Ovary (tissue), 9 donors: ENCODE results near the gene MED27. TPM values are rescaled to one million over a fixed set of nuclear protein-coding genes. Genes with fewer than 3 reads are reported as not detected.

Experiments used
- DNase-seq, 5 donors: peaks; one replicate each; pipeline ENCODE4 v3.0.0-alpha.2; 2019 to 2020
- H3K27ac ChIP-seq, 2 donors: fragments of 200-600 bp; one replicate each; pipeline versions ENCODE4 v1.5.1 to v1.8.0; 2019 to 2022
- H3K27me3 ChIP-seq: fragments of 200-600 bp; one replicate; pipeline ENCODE4 v1.8.0; 2022
- H3K36me3 ChIP-seq: fragments of 200-600 bp; sonication (generic); one replicate; pipeline ENCODE4 v1.5.1; 2019
- H3K4me1 ChIP-seq: one replicate; pipeline ENCODE4 v1.8.1; 2013; ENCODE audit warnings: mild to moderate bottlenecking, moderate library complexity; ENCODE audit not compliant: insufficient read depth
- H3K4me3 ChIP-seq: fragments of 200-600 bp; sonication (generic); one replicate; pipeline ENCODE4 v1.5.1; 2017
- H3K9me3 ChIP-seq, 2 donors: fragments of 200-600 bp in 1 of 2; sonication (generic) in 1 of 2; one replicate each; pipeline versions ENCODE4 v1.5.1 to v1.8.1; 2013 to 2019; ENCODE audit warnings: mild to moderate bottlenecking in 1 of 2, moderate library complexity in 1 of 2
- EP300 ChIP-seq: sonication (generic); formaldehyde crosslinking; IDR thresholded peaks from one replicate; pipeline ENCODE4 v1.6.1; 2017; ENCODE audit warnings: antibody characterized with exemption
- POLR2A ChIP-seq: fragments of 450-650 bp; IDR thresholded peaks from one replicate; pipeline ENCODE4 v1.6.1; 2017; ENCODE audit warnings: antibody characterized with exemption, mild to moderate bottlenecking, moderate library complexity
- WGBS, 3 donors: extraction: QIAGEN DNeasy Blood & Tissue Kit in 1 of 3; methylation state at CpG; one replicate each; pipeline versions ENCODE4 v1.1.5 to v1.1.7; 2013 to 2017; 5-methylcytosine and 5-hydroxymethylcytosine counted together
- intact Hi-C, 4 donors: fragments of 100-400 bp; cut with DNase I; formaldehyde crosslinking; loops; one replicate each; pipeline versions ENCODE4 v1.11.0 to v1.15.1; 2022 to 2023
- polyA plus RNA-seq, 2 donors: library from polyadenylated mRNA; stranded (reverse); fragments of 200-250 nt in 1 of 2; fragments of 350-450 nt in 1 of 2; fragmentation: Illumina TruSeq in 1 of 2; extraction: RNeasy Lipid Tissue Mini Kit (QIAGEN cat#74804) in 1 of 2; gene quantifications; one replicate each; pipeline ENCODE4 v1.2.3, GENCODE V29; 2013 to 2014
- total RNA-seq, 7 donors: library from RNA; depleted of rRNA in 2 of 7; stranded (reverse); fragments of >200 nt in 2 of 7; fragmentation: NEBNext Ultra II Directional in 3 of 7; extraction: Animal tissue kit (Norgen Biotek cat#: 25700) in 3 of 7; gene quantifications; one replicate each; pipeline versions ENCODE4 v1.1.0 to v1.2.4, GENCODE V29; 2016 to 2023
- TF ChIP-seq, protein P1 (sequence below), 3 donors: fragments of 450-650 bp in 2 of 3; fragments of 200-600 bp in 1 of 3; IDR thresholded peaks; one replicate each; pipeline versions ENCODE4 v1.5.1 to v1.8.0; 2016 to 2022; ENCODE audit warnings: antibody characterized with exemption in 3 of 3, mild to moderate bottlenecking in 1 of 3
- donor health status: DM: no; HTN: no; CAD: no; lungs with moderate emphysema.
- donor health status: DM: no; HTN: no; CAD: no.
- donor health status: Bipolar disorder and iron deficiency.
- donor health status: DM: yes; HTN: yes; CAD: no.
- donor health status: DM: no; HTN: no; CAD: no.
- donor health status: DM: yes; HTN: yes; CAD: no.

MED27 gene
- total and polyA plus RNA-seq, 9 donors = 7.6 to 24.9 (median 17.4) TPM

- intact Hi-C loops = no loop called here
- H3K36me3 ChIP-seq = no peaks in the 10 kb centered on the region
- 93 to 96% (median 94%) methylated on average over 4 of the region's 4 CpGs for WGBS, 3 donors
These were observed 114.6 kb downstream of the MED27 start for GRCh38 chr9:131965103-131965502.

GRCh38 chr9:131963072-131964030 is 116.3 kb downstream of the MED27 start:
- TF ChIP-seq POLR2A (no peak), EP300 (no peak)
- TF ChIP-seq, protein P1, sequence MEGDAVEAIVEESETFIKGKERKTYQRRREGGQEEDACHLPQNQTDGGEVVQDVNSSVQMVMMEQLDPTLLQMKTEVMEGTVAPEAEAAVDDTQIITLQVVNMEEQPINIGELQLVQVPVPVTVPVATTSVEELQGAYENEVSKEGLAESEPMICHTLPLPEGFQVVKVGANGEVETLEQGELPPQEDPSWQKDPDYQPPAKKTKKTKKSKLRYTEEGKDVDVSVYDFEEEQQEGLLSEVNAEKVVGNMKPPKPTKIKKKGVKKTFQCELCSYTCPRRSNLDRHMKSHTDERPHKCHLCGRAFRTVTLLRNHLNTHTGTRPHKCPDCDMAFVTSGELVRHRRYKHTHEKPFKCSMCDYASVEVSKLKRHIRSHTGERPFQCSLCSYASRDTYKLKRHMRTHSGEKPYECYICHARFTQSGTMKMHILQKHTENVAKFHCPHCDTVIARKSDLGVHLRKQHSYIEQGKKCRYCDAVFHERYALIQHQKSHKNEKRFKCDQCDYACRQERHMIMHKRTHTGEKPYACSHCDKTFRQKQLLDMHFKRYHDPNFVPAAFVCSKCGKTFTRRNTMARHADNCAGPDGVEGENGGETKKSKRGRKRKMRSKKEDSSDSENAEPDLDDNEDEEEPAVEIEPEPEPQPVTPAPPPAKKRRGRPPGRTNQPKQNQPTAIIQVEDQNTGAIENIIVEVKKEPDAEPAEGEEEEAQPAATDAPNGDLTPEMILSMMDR (IDR thresholded peaks at IDR 0.05) = no peak
- H3K27ac ChIP-seq = no peak overlapping the region
- 69 to 78% (median 73%) methylated on average over 12 of the region's 12 CpGs for WGBS, 3 donors
- H3K9me3 ChIP-seq = no peaks in the 10 kb centered on the region
- H3K27me3 ChIP-seq = no peaks in the 10 kb centered on the region
- no peak for DNase-seq
- intact Hi-C loops = no loop called here
- H3K36me3 ChIP-seq = no peaks in the 10 kb centered on the region
- H3K4me1 ChIP-seq = no peaks in the 10 kb centered on the region
- no peak overlapping the region for H3K4me3 ChIP-seq

More at GRCh38 chr9:131965103-131965502, 114.6 kb downstream of the MED27 start:
- H3K4me1 ChIP-seq = no peaks in the 10 kb centered on the region
- no peak for DNase-seq
- no peaks in the 10 kb centered on the region for H3K9me3 ChIP-seq
- H3K4me3 ChIP-seq = no peak overlapping the region
- H3K27ac ChIP-seq = no peak overlapping the region
- TF ChIP-seq POLR2A = no peak
- TF ChIP-seq, protein P1 (IDR thresholded peaks at IDR 0.05) = no peak
- TF ChIP-seq EP300 = no peak
- no peaks in the 10 kb centered on the region for H3K27me3 ChIP-seq

GRCh38 chr9:131961496-131961880 is 118.2 kb downstream of the MED27 start:
- no peak overlapping the region for H3K27ac ChIP-seq
- H3K9me3 ChIP-seq = no peaks in the 10 kb centered on the region
- no peak overlapping the region for H3K4me3 ChIP-seq
- no peaks in the 10 kb centered on the region for H3K27me3 ChIP-seq
- intact Hi-C loops = no loop called here
- DNase-seq = no peak
- H3K4me1 ChIP-seq = no peaks in the 10 kb centered on the region
- 93 to 96% (median 95%) methylated on average over 6 of the region's 6 CpGs for WGBS, 3 donors
- TF ChIP-seq EP300 = no peak
- TF ChIP-seq, protein P1 (IDR thresholded peaks at IDR 0.05) = no peak
- no peak for TF ChIP-seq POLR2A
- H3K36me3 ChIP-seq = no peaks in the 10 kb centered on the region

DNA sequence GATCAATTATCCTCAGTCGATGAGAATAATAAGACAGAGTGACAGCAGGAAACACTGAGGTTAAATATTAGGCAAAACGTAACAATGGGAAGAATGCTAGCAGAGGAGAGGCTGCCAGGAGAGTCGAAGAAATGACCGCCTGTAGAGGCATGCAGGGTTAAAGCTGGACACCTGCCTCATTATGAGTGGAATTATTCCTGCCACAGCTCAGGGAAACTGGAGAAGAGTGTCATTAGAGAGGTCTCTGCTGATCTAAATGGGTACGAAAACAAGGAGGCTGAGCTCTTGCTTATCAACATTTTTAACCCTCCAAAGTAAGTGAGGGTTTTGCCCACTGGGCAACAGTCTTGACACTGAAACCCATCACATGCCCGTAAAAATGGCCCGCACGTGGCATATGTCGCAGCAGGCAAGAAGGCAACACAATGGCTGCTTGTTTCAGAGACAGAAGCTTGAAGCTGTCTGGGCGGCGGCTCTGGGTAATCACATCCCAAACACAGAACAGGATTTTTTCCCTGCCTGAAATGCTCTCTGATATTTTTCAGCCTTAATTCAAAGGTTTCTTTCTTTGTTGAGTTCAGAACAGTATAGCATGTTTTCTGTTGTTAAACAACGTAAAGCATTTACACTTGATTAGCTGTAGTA is 118.7 kb downstream of the MED27 start:
- Histone ChIP-seq H3K9me3 (no peaks in the 10 kb centered on the region), H3K36me3 (no peaks in the 10 kb centered on the region), H3K27me3 (no peaks in the 10 kb centered on the region), H3K4me3 (no peak overlapping the region), H3K4me1 (no peaks in the 10 kb centered on the region), H3K27ac (no peak overlapping the region)
- no peak for DNase-seq
- TF ChIP-seq POLR2A (no peak), EP300 (no peak)
- TF ChIP-seq, protein P1 (IDR thresholded peaks at IDR 0.05) = no peak
- whole genome bisulfite sequencing, 3 donors = 85 to 87% (median 85%) methylated on average over 12 of the region's 12 CpGs
- intact Hi-C loops = no loop called here
